Thymus (tissue), 11 donors: ENCODE results near the gene STK32C. TPM values are rescaled to one million over a fixed set of nuclear protein-coding genes. Genes with fewer than 3 reads are reported as not detected.

Experiments used
- DNase-seq, 9 donors: peaks; one replicate each; pipeline ENCODE4 v3.0.0-alpha.2; 2013; ENCODE audit warnings: low spot score in 9 of 9, low read depth in 6 of 9, missing footprints in 1 of 9
- H3K27ac ChIP-seq, 2 donors: one replicate each; pipeline ENCODE4 v1.5.1; 2013; ENCODE audit warnings: control low read depth in 1 of 2, low read depth in 1 of 2, low read length in 1 of 2, mild to moderate bottlenecking in 1 of 2, moderate library complexity in 1 of 2
- H3K27me3 ChIP-seq, 2 donors: one replicate each; pipeline ENCODE4 v1.5.1; 2013; ENCODE audit warnings: low read length in 1 of 2; ENCODE audit not compliant: control insufficient read depth in 2 of 2, insufficient read depth in 1 of 2
- H3K36me3 ChIP-seq, 2 donors: one replicate each; pipeline ENCODE4 v1.5.1; 2013; ENCODE audit warnings: low read length in 1 of 2, mild to moderate bottlenecking in 1 of 2, moderate library complexity in 1 of 2; ENCODE audit not compliant: control insufficient read depth in 2 of 2, insufficient read depth in 2 of 2
- H3K4me1 ChIP-seq, 2 donors: one replicate each; pipeline ENCODE4 v1.5.1; 2013; ENCODE audit warnings: low read length in 2 of 2; ENCODE audit not compliant: control insufficient read depth in 2 of 2, insufficient read depth in 2 of 2
- H3K4me3 ChIP-seq, 2 donors: one replicate each; pipeline ENCODE4 v1.5.1; 2013; ENCODE audit warnings: low read length in 2 of 2, control low read depth in 1 of 2, mild to moderate bottlenecking in 1 of 2
- H3K9me3 ChIP-seq, 2 donors: one replicate each; pipeline ENCODE4 v1.5.1; 2013; ENCODE audit warnings: low read length in 1 of 2, mild to moderate bottlenecking in 1 of 2; ENCODE audit not compliant: control insufficient read depth in 2 of 2, insufficient read depth in 1 of 2
- WGBS: extraction: QIAGEN DNeasy Blood & Tissue Kit; methylation state at CpG from one replicate; pipeline ENCODE4 v1.1.7; 2013; 5-methylcytosine and 5-hydroxymethylcytosine counted together
- polyA plus RNA-seq: library from polyadenylated mRNA; stranded (reverse); fragments of 200-250 nt; gene quantifications from one replicate; pipeline ENCODE4 v1.2.3, GENCODE V29; 2013
- total RNA-seq: library from RNA; stranded (reverse); fragments of 120-200 nt; gene quantifications from one replicate; pipeline ENCODE4 v1.2.4, GENCODE V29; 2013
- donor health status: healthy.

Gene STK32C
- total and polyA plus RNA-seq, 2 donors = 18.2 to 18.7 TPM

DNA sequence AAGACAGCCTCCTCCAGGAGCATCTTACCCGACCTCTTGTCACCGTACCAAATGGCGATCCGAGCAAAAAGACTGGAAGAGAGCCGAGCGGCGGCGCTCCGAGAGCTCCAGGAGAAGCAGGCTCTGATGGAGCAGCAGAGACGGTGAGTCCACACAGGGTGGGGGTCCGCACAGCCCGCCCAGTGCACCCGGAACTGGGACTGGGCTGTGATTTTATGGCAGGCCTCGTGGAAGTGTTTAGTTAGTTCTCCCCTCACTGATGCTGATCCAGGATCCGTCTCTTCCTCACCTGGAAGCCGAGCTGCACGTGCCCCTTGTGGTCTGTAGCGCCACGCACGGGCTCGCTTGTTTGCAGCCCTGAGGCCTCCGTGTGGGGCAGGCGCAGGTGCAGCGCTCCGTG, 43.9 kb upstream of the STK32C start:
- Histone ChIP-seq H3K4me3 (no peak overlapping the region), H3K27ac (no peak overlapping the region), H3K9me3 (no peaks in the 10 kb centered on the region), H3K27me3 (no peaks in the 10 kb centered on the region), H3K36me3 (peaks cover 0 to 7% of the 10 kb centered on the region in 2 donors), H3K4me1 (no peaks in the 10 kb centered on the region)
- DNase-seq = no peak
- 93% methylated on average over 25 of the region's 25 CpGs for WGBS

DNA sequence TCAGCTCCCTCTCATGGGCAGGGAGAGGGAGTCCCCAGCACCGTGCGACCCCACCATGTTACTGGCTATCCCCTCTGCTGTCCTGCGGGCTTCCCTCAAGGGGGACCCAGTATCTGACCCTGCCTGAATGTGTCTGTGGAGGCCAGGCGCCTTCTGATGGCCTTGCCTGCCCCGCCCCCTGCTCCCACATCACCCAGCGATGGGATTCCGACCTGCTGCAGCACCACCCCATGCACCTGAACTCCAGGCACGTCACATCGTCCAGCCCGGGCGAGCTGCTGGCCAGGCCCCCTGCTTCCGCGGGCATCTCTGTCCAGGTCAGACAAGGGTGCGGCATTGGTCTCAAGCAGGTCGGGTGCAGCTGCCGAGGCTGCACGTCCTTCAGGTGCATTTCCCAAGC, 43.2 kb upstream of the STK32C start:
- no peaks in the 10 kb centered on the region for H3K4me1 ChIP-seq
- H3K4me3 ChIP-seq = no peak overlapping the region
- no peaks in the 10 kb centered on the region for H3K27me3 ChIP-seq
- no peaks in the 10 kb centered on the region for H3K9me3 ChIP-seq
- no peak overlapping the region for H3K27ac ChIP-seq
- DNase-seq = no peak
- H3K36me3 ChIP-seq = peaks cover 0 to 7% of the 10 kb centered on the region in 2 donors
- 97% methylated on average over 17 of the region's 17 CpGs for WGBS

DNA sequence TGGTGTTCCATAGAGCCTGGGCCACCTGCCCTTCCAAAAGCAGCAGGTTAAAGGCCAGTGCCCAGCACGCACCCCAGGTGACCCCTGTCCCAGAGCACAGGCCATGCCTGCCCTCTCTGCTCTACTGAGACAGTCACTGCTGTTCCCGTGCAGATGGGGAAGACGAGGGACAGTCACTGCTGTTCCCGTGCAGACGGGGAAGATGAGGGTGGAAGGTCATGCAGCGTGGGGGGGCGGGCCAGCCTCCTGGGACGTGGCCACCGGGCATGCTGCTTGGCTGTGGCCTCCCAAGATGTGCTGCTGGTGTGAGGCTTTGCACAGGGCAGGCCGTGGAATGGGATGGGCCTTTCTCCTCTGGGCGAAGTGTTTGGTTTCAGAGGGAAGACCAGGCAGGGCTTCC, 42.6 kb upstream of the STK32C start:
- Histone ChIP-seq H3K27me3 (no peaks in the 10 kb centered on the region), H3K9me3 (no peaks in the 10 kb centered on the region), H3K4me1 (no peaks in the 10 kb centered on the region), H3K4me3 (no peak overlapping the region), H3K27ac (no peak overlapping the region), H3K36me3 (peaks cover 5 to 9% of the 10 kb centered on the region in 2 donors)
- DNase-seq = no peak
- 96% methylated on average over 11 of the region's 11 CpGs for WGBS

DNA sequence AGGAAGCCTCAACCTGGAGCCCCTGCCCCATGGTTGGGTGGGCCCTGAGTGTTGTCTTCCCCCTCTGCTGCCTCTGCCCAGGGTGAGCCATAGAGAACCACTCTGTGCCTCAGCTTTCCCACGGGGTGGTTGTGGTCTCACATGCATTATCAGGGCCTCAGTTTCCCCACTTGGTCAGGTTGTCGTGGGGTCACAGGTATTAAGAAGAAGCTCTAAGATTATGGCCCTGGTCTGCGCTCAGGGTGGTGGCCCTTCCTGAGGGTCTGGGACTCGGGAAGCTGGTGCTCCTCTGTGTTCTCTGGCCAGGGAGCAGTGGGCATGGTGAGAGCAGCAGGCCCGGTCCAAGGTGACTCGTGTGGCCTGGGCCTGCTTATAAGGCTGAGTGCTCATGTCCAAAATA, 42.0 kb upstream of the STK32C start:
- no peaks in the 10 kb centered on the region for H3K27me3 ChIP-seq
- 95% methylated on average over 6 of the region's 6 CpGs for WGBS
- no peak for DNase-seq
- peaks cover 6 to 10% of the 10 kb centered on the region in 2 donors for H3K36me3 ChIP-seq
- H3K27ac ChIP-seq = no peak overlapping the region
- H3K9me3 ChIP-seq = no peaks in the 10 kb centered on the region
- no peak overlapping the region for H3K4me3 ChIP-seq
- no peaks in the 10 kb centered on the region for H3K4me1 ChIP-seq

DNA sequence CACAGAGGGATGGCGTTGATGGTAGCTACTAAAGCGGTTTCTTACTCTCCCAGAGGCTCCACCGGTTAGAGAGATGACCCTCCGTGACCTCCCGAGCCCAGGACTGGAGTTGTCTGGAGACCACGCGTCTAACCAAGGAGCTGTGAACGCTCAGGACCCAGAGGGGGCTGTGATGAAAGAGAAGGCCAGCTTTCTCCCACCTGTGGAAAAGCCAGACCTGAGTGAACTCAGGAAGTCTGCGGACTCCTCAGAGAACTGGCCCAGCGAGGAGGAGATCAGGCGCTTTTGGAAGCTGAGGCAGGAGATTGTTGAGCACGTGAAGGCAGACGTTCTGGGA, 40.1 kb upstream of the STK32C start:
- no peak overlapping the region for H3K27ac ChIP-seq
- no peak for DNase-seq
- H3K4me1 ChIP-seq = no peaks in the 10 kb centered on the region
- peaks cover 6 to 8% of the 10 kb centered on the region in 2 donors for H3K36me3 ChIP-seq
- no peaks in the 10 kb centered on the region for H3K9me3 ChIP-seq
- 90% methylated on average over 13 of the region's 13 CpGs for WGBS
- no peaks in the 10 kb centered on the region for H3K27me3 ChIP-seq
- no peak overlapping the region for H3K4me3 ChIP-seq

DNA sequence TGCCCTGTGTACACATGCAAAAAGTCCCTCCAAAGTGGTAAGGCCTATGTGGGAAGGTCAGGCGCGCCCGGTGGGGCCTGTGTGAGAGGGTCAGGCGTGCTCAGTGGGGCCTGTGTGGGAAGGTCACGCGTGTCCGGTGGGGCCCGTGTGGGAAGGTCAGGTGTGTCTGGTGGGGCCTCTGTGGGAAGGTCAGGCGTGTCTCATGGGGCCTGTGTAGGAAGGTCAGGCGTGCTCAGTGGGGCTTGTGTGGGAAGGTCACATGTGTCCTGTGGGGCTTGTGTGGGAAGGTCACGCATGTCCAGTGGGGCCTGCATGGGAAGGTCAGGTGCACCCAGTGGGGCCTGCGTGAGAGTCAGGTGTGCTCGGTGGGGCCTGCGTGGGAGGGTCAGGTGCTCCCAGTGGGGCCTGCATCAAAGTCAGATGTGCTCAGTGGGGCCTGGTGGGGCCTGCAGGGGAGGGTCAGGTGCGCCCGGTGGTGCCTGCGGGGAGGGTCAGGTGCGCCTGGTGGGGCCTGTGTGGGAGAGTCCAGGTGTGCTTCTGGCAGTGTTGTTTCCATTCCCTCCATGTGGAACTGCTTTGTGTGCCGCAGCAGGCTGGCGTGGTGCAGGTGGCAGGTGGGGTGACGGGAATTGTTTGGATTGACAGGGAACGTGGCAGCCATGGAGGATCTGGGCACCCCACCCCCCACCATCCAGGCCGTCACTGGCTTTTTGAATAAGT, 39.6 kb upstream of the STK32C start:
- no peaks in the 10 kb centered on the region for H3K27me3 ChIP-seq
- WGBS = 97% methylated on average over 23 of the region's 23 CpGs
- H3K4me1 ChIP-seq = no peaks in the 10 kb centered on the region
- no peak overlapping the region for H3K4me3 ChIP-seq
- no peak overlapping the region for H3K27ac ChIP-seq
- DNase-seq = no peak
- no peaks in the 10 kb centered on the region for H3K9me3 ChIP-seq
- peaks cover 6 to 8% of the 10 kb centered on the region in 2 donors for H3K36me3 ChIP-seq

DNA sequence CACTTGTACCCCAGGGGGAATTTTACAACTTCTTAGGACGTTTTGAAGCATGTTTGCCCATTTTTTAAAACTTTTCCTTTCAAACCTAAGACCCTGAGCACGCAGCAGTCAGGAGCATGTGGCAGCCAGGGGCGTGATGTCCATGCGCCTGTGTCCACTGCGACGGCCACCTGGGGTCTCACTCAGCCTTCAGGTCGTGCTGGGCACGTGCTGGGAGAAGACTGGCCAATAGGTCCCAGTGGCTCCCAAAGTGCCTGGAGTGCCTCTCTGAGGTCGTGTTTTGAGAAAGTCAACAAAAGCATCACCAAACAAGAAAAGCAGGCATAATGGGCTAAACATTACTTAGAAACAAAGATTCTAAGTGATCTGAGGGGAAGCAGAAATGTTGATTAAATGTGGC, 39.1 kb upstream of the STK32C start:
- H3K27me3 ChIP-seq = no peaks in the 10 kb centered on the region
- H3K9me3 ChIP-seq = no peaks in the 10 kb centered on the region
- H3K36me3 ChIP-seq = peaks cover 6 to 8% of the 10 kb centered on the region in 2 donors
- H3K4me1 ChIP-seq = no peaks in the 10 kb centered on the region
- no peak overlapping the region for H3K4me3 ChIP-seq
- WGBS = 98% methylated on average over 9 of the region's 9 CpGs
- no peak for DNase-seq
- no peak overlapping the region for H3K27ac ChIP-seq

DNA sequence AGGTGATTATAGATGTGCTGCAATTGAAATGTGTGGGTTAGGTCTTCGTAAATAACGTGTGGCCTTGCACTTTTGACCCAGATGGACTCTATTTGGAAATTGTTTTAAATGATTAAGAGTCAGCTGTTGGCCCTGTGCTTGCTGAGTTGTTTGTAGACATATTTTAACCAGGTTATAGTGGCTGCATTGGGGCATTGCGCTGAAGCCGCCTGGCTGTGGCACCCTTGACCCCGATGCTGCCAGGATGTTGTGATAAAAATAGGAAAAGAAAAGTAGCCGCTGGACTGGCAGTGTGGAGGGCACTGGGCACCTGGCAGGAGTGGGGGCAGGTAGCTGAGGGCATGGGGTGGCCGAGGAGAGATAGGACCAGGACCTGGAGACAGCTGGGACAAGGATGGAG, 37.6 kb upstream of the STK32C start:
- Histone ChIP-seq H3K4me1 (no peaks in the 10 kb centered on the region), H3K27me3 (no peaks in the 10 kb centered on the region), H3K36me3 (peaks cover 5 to 8% of the 10 kb centered on the region in 2 donors), H3K27ac (no peak overlapping the region), H3K9me3 (no peaks in the 10 kb centered on the region), H3K4me3 (no peak overlapping the region)
- DNase-seq = no peak
- 97% methylated on average over 7 of the region's 7 CpGs for WGBS

DNA sequence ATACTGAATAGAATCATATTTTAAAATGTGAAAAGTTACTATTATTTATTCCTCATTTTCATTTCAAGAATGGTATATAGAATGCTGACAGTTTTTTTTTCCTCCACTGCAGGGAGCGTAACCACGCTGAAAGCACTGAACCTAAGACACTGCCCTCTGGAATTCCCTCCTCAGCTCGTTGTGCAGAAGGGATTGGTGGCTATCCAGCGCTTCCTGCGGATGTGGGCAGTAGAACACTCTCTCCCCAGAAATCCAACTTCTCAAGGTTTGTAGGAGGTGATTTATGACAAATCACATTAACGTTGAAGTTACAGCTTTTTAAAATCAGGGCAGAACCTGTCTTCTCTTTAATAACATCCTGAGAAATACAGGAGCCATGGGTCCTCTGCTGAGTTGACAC, 36.6 kb upstream of the STK32C start:
- H3K27me3 ChIP-seq = no peaks in the 10 kb centered on the region
- H3K9me3 ChIP-seq = no peaks in the 10 kb centered on the region
- no peak overlapping the region for H3K27ac ChIP-seq
- H3K36me3 ChIP-seq = peaks cover 3 to 8% of the 10 kb centered on the region in 2 donors
- no peak for DNase-seq
- H3K4me1 ChIP-seq = no peaks in the 10 kb centered on the region
- no peak overlapping the region for H3K4me3 ChIP-seq
- 93% methylated on average over 6 of the region's 6 CpGs for WGBS
